ENCODE results near the gene YIPF7.

The YIPF7 gene

DNA sequence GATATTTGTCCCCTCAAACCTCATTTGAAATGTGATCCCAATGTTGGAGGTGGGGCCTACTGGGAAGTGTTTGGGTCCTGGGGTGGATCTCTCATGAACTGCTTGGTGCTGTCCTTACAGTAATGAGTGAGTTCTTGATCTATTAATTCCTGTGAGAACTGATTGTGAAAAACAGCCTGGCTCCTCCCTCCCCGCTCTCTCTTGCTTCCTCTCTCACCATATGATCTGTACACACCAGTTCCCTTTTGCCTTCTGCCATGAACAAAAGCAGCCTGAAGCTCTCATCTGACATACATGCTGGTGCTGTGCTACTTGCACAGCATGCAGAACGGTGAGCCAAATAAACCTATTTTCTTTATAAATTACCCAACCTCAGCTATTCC, 11.2 kb upstream of the YIPF7 start:
- DNase-seq (ENCODE audit: low read depth): no peak
- no peak overlapping the region for H3K4me3 ChIP-seq (ENCODE audit: low read depth, low read length)
- TF ChIP-seq, protein P1, sequence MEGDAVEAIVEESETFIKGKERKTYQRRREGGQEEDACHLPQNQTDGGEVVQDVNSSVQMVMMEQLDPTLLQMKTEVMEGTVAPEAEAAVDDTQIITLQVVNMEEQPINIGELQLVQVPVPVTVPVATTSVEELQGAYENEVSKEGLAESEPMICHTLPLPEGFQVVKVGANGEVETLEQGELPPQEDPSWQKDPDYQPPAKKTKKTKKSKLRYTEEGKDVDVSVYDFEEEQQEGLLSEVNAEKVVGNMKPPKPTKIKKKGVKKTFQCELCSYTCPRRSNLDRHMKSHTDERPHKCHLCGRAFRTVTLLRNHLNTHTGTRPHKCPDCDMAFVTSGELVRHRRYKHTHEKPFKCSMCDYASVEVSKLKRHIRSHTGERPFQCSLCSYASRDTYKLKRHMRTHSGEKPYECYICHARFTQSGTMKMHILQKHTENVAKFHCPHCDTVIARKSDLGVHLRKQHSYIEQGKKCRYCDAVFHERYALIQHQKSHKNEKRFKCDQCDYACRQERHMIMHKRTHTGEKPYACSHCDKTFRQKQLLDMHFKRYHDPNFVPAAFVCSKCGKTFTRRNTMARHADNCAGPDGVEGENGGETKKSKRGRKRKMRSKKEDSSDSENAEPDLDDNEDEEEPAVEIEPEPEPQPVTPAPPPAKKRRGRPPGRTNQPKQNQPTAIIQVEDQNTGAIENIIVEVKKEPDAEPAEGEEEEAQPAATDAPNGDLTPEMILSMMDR (IDR thresholded peaks at IDR 0.05; ENCODE audit: control insufficient read depth, extremely low read depth, insufficient read depth): no peak

DNA sequence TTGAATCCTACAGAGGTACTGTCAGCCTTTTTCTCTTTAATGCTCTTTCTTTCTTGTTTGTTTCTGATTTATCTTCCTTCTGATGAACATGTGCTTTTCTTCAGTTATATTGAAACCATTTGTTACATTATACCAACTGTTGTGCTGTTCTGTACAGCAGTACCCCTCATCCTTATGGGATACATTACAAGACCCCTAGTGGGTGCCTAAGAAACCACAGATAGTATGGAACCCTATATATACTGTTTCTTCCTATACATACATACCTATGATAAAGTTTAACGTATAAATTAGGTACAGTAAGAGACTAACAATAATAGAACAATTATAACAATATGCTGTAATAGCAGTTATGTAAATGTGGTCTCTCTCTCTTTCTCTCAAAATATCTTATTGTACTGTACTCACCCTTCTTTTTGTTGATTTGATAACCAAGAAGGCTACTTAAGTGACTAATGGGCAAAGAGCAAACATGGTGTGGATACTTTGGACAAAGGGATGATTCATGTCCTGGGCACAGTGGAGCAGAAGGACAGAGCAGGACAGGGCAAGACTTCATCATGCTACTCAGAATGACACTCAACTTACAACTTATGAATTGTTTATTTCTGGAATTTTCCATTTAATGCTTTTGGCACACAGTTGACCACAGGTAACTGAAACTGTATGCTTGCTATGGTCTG, 10.7 kb upstream of the YIPF7 start:
- DNase-seq (ENCODE audit: low read depth): no peak
- TF ChIP-seq, protein P1 (IDR thresholded peaks at IDR 0.05; ENCODE audit: control insufficient read depth, extremely low read depth, insufficient read depth): no peak
- H3K4me3 ChIP-seq (ENCODE audit: low read depth, low read length): no peak overlapping the region

DNA sequence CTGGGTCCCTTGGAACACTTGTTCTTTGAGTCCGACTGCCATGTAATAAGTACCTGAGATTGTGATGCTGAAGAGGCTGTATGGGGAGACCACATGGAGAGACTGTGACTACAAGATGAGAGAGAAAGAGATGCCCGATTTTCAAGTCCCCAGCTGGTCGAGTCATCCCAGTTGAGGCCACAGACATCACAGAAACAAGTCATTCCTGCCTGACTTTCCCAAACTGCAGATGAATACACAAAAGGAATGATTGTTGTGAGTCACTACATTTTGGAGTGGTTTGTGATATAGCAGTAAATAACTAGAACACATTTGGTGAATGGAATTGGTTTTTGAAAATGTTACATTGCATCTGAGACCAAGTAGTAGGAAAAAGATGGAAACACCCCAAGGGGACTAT, 9.0 kb upstream of the YIPF7 start:
- TF ChIP-seq, protein P1 (IDR thresholded peaks at IDR 0.05; ENCODE audit: control insufficient read depth, extremely low read depth, insufficient read depth): no peak
- DNase-seq (ENCODE audit: low read depth): no peak
- no peak overlapping the region for H3K4me3 ChIP-seq (ENCODE audit: low read depth, low read length)

DNA sequence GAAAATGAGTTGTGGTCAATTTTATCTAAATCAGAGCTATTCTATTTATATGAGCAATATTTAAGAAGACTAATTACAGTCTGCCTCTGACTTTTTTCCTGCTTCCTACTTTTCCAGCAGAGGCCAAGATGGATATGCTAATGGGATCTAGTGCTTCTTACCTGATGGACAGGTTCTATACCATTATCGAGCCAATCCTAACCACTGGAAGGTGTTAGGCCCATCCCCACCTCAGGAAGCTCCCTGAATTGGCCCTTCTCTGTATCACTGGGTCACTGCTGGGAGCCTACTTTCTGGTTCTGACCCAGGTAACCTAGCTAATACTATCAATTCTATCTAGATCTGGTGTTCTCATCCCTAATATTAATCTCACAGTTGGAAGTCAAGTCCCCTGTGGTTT, 577 bp upstream of the YIPF7 start:
- TF ChIP-seq, protein P1 (IDR thresholded peaks at IDR 0.05; ENCODE audit: control insufficient read depth, extremely low read depth, insufficient read depth): no peak
- no peak for DNase-seq (ENCODE audit: low read depth)
- H3K4me3 ChIP-seq (ENCODE audit: low read depth, low read length): no peak overlapping the region

DNA sequence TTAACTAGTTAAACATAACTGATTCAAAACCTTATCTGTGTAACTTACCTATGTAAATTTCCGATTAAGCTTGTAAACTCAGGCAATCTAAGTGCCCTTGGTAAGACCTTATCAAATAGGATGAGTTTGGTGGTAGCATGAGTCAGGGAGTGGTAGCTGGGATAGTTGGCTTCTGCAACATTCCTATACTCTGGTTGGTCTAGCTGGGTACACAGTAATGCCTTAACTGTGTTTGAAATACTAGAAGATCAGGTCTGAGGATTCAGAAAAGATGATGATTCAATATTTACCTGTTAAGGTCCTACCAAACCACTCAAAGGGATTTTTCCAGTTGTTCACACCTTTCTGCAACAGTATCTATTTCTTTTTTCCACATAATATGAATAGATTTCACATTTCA, 5.3 kb downstream of the YIPF7 start:
- TF ChIP-seq, protein P1 (IDR thresholded peaks at IDR 0.05; ENCODE audit: control insufficient read depth, extremely low read depth, insufficient read depth): no peak
- DNase-seq (ENCODE audit: low read depth): no peak
- no peak overlapping the region for H3K4me3 ChIP-seq (ENCODE audit: low read depth, low read length)

DNA sequence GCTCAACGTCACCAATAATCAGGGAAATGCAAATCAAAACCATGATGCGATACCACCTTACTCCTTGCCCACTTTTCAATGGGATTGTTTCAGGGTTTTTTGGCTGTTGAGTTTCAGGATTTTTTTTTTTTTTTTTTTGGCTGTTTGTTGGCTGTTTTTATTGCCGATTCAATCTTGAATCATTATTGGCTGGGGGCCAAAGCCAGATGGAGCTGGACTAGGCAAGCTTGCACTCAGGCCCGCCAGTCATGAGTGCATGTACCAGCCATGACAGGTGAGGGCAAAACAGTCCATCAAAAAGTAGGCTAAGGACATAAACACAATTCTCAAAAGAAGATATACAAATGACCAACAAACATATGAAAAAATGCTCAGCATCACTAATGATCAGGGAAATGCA, 13.3 kb downstream of the YIPF7 start:
- TF ChIP-seq, protein P1 (IDR thresholded peaks at IDR 0.05; ENCODE audit: control insufficient read depth, extremely low read depth, insufficient read depth): no peak
- DNase-seq (ENCODE audit: low read depth): no peak
- no peak overlapping the region for H3K4me3 ChIP-seq (ENCODE audit: low read depth, low read length)

DNA sequence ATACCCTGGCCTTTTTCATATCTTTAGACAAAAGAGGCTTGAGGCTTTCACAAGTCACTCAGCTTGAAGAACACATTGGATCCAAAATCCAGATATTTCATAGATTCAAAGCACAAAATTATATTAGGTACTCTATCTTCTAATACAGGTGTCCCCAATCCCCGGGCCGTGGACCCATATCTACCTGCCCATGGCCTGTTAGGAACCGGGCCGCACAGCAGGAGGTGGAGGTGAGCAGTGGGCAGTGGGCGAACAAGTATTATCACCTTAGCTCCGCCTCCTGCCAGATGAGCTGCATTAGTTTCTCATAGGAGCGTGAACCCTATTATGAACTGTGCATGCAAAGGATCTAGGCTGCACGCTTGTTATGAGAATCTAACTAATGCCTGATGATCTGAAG, 18.7 kb downstream of the YIPF7 start:
- TF ChIP-seq, protein P1 (IDR thresholded peaks at IDR 0.05; ENCODE audit: control insufficient read depth, extremely low read depth, insufficient read depth): no peak
- DNase-seq (ENCODE audit: low read depth): no peak
- no peak overlapping the region for H3K4me3 ChIP-seq (ENCODE audit: low read depth, low read length)

Measured in LNCaP clone FGC (cell line).